Middle frontal gyrus (tissue), 1 donor: Measurements from ENCODE around the gene CUZD1.
A peak's percentile ranks its signal among the peaks of the same experiment; 100 is the strongest.
"Not testable (repeated sequence)": the region's sequence is repeated elsewhere in the genome, so short reads cannot be mapped to it uniquely, and the experiment has no call there.

Experiments used
- DNase-seq: peaks from one replicate; pipeline ENCODE4 v3.0.0-alpha.2; 2015; ENCODE audit warnings: low spot score; ENCODE audit errors: extremely low spot score

The CUZD1 gene, protein sequence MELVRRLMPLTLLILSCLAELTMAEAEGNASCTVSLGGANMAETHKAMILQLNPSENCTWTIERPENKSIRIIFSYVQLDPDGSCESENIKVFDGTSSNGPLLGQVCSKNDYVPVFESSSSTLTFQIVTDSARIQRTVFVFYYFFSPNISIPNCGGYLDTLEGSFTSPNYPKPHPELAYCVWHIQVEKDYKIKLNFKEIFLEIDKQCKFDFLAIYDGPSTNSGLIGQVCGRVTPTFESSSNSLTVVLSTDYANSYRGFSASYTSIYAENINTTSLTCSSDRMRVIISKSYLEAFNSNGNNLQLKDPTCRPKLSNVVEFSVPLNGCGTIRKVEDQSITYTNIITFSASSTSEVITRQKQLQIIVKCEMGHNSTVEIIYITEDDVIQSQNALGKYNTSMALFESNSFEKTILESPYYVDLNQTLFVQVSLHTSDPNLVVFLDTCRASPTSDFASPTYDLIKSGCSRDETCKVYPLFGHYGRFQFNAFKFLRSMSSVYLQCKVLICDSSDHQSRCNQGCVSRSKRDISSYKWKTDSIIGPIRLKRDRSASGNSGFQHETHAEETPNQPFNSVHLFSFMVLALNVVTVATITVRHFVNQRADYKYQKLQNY

DNA sequence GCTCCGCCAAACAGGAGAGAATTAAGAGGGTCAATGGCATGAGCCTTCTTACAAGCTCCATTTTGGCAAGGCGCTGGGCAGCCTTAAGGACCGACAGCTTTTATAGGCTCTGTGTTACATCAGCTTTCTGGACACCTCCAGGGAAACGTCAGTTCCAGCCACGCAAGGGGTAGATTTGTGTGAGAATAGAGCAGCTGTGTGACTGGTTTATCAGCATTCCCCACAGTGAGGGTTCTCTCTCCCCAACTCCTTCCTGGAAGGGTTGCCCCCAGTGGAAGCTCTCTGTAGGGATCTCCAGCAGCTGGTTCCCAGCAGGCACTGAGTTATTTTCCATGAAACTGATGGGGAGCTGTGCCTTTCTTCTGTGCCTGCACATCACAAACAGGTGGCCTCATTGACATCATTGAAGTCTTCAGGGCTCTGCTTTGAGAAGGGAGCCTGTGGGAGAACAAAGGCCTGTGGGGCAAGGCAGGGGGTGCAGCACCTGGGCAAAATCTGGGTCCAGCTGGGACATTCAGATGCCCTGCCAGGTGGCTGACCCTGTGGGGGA, at the start of gene CUZD1:
CUZD1 (minus strand) TSS at position 75 of the 550 bp plus-strand sequence; CDS start at position 61, 14 bp downstream.
- no peak for DNase-seq

DNA sequence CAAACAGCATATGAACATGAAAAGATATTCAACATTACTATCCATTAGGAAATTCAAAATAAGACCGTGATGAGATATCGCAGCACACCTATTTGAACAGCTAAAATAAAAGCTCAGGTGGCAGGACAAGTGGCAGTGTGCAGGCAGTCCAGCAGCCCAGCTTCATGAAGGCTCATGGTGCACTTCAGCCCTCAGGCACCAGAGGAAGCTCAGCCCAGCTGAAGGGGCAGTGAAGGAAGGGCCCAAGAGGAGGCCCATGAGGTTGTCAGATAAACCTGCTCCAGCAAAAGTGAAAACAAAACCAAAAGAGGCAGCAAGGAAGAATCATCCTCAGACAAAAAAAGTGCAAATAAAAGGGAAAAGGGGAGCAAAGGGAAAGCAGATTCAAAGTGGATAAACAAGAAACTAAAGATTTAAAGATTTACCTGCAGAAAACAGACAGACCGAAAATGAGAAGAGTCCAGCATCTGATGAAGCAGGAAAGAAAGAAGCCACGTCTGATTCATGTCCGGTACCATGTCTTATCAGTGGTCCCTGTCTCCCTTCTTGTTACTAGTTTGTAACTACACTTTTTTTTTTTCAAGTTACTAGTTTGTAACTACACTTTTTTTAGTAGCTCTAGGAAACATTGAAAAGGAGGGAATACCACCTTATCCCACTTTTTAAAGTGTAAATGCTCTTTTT, 48.7 kb upstream of the CUZD1 start:
- DNase-seq = no peak

DNA sequence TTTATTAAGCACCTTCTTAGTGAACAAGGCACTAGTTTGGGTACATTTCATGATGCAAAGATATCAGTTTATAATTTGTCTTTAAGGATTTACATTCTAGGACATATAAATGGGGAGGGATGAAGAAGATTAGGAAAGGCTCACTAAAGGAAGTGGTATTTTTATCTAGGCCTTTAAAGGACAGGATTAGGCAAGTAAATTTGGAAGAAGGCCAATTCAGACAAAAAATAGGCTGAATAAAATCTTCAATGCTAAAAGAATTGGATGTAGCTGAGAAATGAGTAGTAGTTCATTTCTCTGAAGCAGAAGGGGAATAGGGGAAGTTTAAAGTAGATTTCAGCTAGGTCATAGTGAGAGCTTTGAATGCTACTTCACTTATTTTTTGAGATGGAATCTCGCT, 38.5 kb upstream of the CUZD1 start:
- no peak for DNase-seq

DNA sequence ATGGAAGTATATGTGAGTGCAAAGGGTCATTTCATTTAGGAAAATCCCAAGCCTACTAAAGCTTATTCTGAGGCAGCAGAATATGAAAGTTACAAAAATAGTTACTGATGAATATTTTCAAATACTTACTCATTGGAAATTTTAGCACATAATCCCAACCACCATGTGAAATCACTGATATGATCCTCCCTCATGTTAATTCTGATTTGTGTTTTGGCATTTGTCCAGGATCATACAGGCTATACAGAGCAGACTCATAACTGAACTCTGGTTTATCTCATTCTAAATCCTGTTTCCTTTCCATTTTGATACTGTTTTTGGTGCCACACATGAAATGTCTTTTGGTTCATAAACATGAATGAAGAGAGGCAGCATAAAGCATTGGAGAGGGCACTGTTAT, 37.1 kb upstream of the CUZD1 start:
- no peak for DNase-seq

DNA sequence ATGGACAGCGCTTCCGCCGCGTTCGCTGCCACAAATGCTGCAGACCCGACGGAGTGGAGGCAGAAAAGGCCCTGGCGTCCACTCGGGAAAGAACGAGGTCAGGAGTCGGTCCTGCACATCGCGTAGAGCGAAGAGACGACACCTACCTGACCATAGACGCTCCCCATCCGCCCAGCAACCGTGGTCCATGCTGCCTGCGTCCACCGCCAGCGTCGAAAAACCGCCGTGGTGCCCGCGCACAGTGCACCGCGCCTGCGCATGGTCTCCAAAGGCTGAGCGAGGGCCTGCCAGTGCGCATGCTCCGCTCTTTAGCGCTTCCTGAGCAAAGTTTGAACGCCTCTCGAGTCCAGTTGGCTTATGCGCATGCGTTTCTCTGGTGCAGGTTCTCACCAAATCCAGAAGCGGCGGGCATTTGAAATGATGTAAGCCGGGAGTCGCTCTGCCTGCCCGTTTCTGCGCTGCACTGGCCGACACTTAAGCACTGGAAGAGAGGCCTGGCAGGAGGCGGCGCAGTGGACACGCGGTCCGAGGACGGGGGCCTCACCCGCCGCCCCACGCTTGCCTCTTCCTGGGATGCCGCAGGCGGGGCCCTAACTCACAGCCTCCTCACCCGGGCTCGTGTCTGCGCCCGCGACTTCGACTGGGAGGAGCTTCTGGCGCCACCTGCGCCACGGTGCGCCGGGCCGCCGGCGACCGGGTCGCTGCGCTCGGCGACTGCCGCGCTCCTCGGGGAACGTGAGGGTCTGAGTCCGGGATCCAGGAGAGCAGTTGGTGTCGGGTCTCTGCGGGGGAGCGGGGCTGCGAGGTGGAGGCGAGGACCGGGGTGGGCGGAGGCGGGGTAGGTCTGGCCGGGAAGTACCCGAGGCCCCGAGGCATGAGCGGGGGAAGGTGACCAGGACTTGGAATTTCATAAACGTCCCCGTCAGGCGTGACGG, 33.9 kb upstream of the CUZD1 start, which contains the start of gene FAM24B:
FAM24B (minus strand) TSS at position 243 of the 935 bp plus-strand sequence. CDS start 29,066 bp downstream, outside the sequence.
- peak; percentile 96 for DNase-seq

GRCh38 chr10:122878799-122879338, 33.2 kb upstream of the CUZD1 start:
- no peak for DNase-seq

DNA sequence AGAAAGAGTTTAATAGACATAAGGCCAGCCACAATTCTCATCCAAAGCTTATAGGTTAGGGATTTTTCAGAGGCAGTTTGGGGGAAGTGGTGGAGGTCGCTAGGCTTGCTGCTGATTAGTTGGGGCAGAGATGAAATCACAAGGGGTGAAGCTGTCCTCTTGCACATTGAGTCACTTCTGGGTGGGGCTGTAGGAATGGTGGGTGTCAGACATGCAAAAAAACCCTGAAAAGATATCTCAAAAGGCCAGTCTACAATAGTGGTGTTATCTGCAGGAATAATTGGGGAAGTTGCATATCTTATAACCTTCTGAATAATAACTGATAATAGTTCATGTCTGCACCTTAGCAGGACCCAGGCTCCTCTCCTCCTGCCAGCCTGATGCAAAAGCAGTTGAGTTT, 31.6 kb upstream of the CUZD1 start:
- DNase-seq = no peak

GRCh38 chr10:122876467-122876855, 30.8 kb upstream of the CUZD1 start:
- DNase-seq = no peak

DNA sequence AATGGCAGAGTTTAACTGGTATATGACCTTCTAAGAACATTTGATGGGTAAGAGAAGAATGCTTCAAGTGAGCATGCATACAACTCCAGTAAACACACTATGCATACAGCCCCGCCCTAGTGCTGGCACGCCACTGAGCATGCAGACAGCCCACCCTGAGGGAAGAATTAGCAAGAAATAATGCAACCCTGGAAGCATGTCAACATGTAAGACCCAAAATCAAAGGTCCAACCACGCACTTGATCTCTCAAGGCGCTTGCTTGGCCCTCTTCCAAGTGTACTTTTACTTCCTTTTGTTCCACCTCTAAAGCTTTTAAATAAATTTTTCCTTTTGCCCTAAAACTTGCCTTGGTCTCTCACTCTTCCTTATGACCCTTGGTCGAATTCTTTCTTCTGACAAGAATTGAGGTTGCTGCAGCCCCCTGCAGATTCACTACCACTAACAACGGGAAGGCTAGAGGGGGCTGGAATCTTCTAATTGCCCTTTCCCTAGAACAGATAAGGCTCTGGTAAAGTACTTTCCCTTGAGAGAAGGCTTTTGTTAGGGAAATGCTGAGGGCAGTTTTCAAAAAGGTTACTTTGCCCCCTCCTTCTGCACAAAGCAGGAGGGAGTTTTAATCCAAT, 30.3 kb upstream of the CUZD1 start:
- DNase-seq = no peak

- not testable (repeated sequence) for DNase-seq
Observed at GRCh38 chr10:122871947-122872346, 26.3 kb upstream of the CUZD1 start.

DNA sequence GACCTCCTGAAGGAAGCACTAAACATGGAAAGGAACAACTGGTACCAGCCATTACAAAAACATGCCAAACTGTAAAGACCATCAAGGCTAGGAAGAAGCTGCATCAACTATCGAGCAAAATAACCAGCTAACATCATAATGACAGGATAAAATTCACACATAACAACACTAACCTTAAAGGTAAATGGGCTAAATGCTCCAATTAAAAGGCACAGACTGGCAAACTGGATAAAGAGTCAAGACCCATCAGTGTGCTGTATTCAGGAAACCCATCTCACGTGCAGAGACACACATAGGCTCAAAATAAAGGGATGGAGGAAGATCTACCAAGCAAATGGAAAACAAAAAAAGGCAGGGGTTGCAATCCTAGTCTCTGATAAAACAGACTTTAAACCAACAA, 23.1 kb upstream of the CUZD1 start:
- not testable (repeated sequence) for DNase-seq

DNA sequence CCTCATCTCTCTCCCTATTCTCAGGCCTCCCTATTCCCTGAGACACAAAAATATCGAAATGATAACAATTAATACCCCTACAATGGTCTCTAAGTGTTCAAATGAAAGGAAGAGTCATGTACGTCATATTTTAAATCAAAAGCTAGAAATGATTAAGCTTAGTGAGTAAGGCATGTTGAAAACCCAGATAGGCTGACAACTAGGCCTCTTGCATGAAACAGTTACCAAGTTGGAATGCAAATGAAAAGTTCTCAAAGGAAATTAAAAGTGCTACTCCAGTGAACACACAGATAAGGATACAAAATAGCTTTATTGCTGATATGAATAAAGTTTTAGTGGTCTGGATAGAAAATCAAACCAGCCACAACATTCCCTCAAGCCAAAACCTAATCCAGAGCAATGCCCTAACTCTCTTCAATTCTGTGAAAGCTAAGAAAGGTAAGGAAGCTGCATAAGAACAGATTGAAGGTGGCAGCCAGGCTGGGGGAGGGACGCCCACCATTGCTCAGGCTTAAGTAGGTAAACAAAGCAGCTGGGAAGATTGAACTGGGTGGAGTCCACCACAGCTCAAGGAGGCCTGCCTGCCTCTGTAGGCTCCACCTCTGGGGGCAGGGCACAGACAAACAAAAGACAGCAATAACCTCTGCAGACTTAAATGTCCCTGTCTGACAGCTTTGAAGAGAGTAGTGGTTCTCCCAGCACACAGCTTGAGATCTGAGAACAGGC, 21.3 kb upstream of the CUZD1 start:
- DNase-seq = not testable (repeated sequence)

GRCh38 chr10:122864901-122865300, 19.2 kb upstream of the CUZD1 start:
- DNase-seq = no peak

GRCh38 chr10:122864194-122864592, 18.5 kb upstream of the CUZD1 start:
- no peak for DNase-seq

GRCh38 chr10:122863216-122864193, 17.8 kb upstream of the CUZD1 start:
- DNase-seq = no peak

DNA sequence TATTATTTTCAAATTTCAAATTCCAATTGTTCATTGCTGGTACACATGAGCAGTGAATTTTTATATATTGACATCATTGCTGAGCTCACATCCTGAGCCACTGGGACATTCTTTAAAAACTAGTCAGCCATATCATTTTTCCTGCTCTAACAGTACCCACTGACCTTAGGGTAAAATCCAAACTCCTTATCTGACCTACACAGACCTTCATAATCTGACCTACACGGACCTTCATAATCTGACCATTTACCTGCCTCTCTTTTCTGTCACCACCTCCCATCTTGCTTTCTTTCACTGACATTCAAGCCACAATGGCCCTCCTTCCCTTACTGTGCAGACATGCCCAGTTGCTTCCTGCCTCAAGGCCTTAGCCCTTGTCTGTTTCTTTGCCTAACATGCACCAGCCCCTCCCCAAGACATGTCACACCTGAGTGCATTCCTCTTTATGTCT, 16.1 kb upstream of the CUZD1 start:
- no peak for DNase-seq

DNA sequence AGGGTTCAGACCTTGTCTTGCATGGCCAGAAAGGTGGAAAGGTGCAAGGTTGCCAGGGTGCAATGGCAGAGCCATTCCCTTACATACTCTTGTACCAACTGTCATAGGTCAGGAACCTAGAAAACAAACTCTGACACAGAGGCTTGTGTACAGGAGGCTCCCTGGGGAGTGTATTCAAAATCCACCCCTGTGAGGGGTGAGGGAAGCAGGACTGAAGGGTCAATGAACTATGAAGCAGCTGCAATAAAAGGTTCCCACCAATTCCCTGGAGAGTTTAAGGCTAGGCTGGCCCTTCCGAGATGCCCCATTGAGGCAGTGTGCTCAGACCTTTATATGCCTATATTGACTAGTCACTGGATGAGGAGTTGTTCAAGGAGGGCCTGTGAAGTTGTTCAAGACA, 13.9 kb upstream of the CUZD1 start:
- no peak for DNase-seq

DNA sequence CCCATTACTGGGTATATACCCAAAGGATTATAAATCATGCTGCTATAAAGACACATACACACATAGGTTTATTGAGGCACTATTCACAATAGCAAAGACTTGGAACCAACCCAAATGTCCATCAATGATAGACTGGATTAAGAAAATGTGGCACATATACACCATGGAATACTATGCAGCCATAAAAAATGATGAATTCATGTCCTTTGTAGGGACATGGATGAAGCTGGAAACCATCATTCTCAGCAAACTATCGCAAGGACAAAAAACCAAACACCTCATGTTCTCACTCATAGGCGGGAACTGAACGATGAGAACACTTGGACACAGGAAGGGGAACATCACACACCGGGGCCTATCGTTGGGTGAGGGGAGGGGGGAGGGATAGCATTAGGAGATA, 12.4 kb upstream of the CUZD1 start:
- not testable (repeated sequence) for DNase-seq
